C1 segment of cervical spinal cord (tissue), 14 donors: ENCODE data around the gene MTARC2.
"Not testable (repeated sequence)": the region's sequence is repeated elsewhere in the genome, so short reads cannot be mapped to it uniquely, and the experiment has no call there.

Experiments
- DNase-seq, 14 donors: peaks; one replicate each; lab custom pipeline; 2025; lab: John Stamatoyannopoulos, UW

MTARC2 gene

DNA sequence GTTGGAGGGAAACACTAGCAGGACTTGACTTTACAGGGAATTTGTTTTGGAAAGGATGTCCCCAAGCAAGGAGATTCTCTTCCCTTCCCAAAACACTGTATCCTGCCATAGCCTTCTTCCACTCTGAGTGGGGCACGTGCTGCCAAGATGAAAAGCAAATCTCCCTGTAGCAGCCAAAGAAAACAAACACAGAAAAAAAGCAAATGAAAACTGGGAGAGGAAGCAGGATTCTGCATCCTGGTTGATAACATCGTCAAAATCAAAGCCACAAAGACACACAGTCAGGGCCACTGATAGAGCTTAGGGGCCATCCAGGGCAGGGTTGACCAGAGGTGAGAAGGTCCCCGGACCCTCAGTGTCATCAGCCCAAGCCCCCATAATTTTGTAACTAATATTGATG, 16.0 kb upstream of the MTARC2 start:
- DNase-seq = no peak

DNA sequence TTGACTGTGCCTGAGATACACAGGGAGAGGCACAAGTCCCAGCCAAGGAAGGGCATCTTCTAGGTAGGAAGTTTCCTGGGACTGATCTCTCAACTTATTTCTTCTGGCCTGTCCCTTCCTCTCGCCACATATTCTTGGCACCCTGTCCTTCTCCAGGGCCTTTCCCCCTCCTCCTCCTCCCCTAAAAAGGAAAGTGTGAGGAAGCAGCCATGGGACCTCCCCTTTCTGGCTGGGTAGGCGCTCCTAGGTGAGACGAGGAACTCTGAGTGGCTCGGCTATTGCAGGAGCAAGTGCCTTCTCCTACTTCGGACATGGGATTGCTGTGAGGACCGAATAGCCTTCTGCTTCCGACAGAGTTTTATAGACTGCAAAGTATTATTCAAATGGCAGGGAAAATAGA, 15.5 kb upstream of the MTARC2 start:
- no peak for DNase-seq

DNA sequence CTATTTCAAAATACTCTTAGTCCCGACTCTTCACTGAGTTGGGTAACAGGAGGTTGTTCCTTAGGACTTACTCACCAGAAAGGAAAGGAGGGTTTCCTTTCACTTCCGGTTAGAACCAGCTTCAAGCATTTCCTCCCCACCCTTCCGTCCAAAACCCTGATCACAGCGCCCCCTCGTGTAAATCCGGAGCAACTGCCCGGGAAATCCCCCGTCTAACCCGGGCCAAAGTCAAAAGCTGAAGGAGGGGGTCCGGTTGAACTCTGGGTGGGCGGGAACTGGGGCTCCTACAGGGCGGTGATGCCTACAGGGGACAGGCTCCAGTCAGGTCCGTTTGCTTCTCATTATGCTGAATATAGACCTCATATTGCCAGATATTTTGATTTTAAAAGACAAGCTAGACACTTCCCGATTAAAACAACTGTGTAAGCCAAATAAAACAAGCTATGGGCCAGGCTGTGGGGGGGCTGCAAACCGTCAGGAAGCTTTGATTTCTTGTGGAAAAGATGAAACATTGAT, 15.0 kb upstream of the MTARC2 start:
- peak in 11 of 14 donors; percentile 10 to 66 (median 38) for DNase-seq

DNA sequence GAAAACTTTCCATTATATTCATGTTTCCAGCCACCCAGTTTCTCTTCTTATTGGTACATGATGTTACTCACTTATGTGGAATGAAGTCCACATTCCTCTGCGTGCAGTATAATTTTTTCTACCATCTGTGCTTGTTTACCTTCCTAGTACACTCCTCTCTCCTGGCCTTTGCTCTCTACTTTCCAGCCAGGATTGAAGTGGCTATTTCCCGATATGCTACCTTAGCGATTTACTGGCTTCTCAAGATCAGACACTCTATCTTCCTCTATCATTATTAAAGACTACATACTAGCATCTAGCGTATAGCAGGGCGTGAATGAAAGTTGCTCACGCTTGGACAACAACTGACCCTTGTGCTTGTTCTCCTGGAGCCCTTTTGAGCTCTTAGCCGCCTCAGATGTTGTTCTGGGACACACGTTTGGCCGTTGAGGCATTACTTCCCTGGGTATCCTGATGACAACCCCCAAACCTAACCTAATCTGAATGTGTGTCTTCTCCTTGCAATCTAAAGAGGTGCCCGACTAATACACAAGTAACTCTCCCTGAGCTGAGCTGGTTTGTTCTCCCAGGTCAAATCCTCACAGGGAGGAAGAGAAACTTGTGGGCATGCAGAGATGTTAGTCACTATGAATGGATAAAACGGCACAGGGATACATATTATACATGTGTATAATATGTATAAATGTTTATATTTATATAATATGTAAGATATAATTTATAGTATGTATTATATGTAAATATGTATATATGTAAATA, 13.4 kb upstream of the MTARC2 start:
- DNase-seq = no peak

DNA sequence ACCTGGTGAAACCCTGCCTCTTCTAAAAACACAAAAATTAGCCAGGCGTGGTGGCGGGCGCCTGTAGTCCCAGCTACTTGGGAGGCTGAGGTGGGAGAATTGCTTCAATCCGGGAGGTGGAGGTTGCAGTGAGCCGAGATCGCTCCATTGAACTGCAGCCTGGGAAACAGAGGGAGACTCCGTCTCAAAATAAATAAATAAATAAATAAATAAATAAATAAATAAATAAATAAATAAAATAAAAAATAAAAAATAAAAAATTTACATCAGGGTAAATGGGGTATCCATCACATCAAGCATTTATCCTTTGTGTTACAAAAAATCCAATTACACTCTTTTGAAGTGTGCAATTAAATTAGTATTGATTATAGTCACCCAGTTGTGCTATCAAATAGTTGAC, 11.8 kb upstream of the MTARC2 start:
- DNase-seq = not testable (repeated sequence)

DNA sequence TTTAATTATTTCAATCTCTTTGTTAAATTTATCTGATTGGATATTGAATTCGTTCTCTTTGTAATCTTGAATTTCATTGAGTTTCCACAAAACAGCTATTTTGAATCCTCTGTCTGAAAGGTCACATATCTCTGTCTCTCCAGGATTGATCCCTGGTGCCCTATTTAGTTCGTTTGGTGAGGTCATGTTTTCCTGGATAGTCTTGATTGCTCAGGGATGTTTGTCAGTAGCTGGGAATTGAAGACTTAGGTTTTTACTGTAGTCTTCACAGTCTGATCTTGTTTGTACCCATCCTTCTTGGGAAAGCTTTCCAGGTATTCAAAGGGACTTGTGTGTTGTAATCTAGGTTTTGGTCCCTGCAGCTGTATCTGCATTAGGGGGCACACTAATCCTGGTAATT, 6.8 kb upstream of the MTARC2 start:
- DNase-seq = no peak

DNA sequence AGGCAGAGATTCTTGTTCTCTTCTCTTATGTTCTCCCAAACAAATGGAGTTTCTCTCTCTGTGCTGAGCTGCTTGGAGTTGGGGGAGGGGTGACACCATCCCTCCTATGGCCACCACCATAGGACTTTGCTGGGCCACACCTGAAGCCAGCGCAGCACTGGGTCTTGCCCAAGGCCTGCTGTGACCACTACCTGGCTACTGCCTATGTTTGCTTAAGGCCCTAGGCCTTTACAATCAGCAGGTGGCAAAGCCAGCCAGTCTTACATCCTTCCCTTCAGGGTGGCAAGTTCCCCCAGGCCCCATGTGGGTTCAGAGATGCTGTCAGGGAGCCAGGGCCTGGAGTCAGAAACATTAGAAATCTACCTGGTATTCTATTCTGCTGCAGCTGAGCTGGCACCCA, 6.3 kb upstream of the MTARC2 start:
- no peak for DNase-seq

DNA sequence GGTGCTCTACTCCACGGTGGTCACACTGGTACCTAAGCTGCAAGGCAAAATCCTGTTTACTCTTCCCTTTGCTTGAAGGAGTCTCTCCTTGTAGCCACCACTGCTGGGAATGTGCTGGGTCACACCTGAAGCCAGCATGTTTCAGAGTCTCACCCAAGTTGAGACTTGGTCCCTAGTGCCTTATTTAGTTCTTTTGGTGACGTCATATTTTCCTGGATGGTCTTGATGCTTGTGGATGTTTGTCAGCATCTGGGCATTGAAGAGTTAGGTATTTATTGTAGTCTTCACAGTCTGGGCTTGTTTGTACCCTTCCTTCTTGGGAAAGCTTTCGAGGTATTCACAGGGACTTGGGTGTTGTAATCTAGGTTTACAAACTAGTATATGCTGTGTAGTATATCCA, 5.6 kb upstream of the MTARC2 start:
- DNase-seq = no peak

DNA sequence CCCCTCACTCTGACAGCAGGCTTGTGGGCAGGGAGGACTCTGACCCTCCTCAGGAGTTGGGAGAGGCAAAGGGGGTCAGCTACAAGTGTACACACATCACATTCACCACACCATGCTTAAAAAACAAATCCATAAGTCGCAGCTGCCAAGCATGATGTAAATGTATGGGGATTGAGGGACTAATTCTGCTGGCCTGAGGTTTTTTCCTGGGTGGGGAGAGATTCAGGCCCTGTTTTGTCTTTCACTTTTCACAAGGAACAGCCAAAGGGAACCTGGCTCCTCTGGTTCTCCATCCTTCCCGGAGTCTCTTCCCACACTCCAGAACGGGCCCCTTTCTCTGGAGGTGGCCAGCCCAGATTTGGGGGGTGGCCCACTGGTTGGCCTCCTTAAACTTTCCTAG, 1.3 kb upstream of the MTARC2 start:
- no peak for DNase-seq

DNA sequence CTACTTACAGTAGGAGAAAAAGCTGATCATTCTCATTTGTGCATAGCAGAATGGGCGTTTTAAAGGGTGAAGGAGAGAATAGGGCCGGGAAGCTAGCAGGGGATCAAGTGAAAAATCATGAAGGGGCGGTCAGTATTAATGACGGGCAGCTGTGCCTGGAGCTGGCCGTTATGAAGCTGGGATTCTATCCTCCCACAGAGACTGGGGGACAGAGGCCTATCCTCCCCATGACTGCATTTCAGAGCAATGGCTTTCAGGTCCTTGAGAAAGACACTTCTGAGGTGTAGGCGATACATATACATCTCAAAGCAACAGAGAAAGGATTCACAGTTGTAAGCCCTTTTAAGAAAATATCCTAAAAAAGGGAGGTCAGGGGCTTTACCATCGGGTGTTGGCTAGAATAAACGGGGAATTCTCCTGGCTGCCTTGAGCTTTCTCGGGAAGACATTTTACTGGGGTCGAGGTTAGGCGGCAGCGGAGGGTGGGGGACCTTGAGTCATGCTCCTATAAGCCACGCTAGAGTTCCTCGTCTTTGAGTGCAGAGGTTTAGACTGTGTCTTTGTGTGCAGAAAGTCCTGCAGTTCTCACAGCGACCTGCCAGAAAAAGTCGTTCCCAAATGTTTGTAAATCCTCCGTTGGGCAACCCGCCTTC, 559 bp upstream of the MTARC2 start:
- DNase-seq = peak in 1 of 14 donors; percentile 21

DNA sequence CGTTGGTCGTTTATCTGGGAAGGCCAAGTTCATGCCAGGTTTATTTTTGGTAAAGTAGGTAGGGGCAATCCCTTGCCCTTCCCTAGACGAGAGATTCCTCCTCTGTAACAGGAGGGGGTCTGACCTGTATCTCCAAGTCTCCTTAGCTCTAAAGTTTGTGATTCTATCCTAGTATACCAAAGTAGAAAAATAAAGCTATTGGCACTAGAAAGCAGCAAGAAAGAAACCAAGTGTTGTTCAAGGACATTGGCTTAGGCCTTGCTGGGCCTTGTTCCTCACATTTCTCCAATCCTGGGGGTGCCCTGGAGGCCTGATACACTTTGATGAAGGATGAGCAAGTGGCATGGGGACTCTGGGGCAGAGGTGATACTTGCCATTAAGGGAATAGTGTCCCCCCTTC, 814 bp downstream of the MTARC2 start:
- no peak for DNase-seq

DNA sequence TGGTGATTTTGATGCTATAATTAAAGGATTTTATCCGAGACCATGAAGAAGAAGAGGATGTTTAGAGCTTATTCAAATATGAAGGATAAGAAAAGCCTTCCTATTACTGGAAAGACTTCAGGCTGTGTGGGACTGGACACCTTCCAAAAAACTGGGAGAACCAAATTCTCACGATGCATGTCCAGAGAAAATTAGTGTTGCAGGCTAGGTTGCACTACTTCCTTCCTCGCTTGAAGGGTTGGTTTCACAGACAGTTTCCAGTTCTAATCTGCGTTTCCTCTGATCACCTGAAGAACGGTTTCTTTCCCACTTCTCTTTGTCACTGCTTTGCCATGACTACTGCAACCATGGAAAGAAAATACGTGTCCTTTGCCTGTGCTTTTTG, 2.0 kb downstream of the MTARC2 start:
- DNase-seq = no peak

DNA sequence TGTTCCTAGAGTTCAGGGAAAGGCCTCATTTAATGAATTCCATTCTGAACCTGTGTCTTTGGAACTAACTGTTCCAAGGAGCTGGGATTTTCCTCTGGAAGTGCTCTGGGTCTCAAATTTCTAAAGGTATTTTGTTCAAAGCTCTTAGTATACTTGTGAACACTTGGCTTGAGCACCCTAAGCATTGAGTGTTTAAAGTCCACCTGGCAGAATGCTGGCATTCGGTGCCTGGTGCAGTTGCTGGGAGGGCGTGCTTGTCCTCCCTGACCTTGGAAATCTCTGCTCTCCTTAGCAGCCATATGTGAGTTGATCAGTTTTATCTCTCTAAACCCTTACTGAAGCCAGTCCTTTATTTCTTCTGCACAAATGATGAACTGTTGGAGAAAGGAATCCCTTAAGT, 3.0 kb downstream of the MTARC2 start:
- DNase-seq = no peak

DNA sequence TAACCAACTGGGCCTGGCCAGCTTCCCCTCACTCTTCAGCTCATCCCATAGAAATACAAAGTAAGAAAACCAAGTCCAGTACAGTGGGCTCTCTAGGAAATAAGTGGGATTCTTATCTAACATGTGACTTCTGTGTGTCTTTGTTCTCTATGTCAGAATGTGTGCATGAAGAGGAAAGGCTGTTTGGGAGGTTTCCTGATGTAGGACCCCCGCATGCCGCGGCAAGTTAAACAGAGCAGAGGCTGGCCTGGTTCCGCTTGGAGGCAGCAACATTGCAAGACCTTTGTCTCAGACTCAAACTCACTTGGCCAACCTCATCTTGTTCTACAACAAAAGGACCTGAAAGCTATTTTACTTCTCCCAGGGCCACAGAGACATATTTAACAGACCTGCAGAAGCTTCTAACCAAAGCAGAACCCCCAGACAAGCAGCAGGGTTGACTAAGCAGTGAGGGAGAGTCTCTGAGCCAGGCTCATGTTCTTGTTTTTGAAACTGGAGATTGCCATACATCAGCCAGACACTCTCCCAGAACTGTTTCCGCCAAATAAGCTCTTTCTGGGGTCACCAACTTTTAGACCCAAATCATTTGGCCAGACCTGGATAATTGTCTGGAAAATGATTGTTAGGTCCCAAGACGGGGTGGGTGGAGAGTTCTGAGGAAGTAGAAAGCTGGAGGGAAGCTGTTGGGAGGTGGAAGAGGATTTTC, 6.2 kb downstream of the MTARC2 start:
- no peak for DNase-seq

DNA sequence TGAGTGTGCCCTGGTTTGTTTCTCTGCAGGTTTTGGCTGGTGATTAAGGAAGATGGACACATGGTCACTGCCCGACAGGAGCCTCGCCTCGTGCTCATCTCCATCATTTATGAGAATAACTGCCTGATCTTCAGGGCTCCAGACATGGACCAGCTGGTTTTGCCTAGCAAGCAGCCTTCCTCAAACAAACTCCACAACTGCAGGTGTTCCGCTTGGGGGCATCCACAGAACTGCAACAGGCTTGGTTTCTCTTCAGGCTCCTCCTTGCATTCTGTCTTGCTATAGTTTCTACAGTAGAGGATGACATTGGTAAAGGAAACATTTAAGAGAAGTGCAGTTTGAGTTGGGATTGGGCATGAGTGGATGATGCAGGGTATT, 6.8 kb downstream of the MTARC2 start:
- DNase-seq = no peak

DNA sequence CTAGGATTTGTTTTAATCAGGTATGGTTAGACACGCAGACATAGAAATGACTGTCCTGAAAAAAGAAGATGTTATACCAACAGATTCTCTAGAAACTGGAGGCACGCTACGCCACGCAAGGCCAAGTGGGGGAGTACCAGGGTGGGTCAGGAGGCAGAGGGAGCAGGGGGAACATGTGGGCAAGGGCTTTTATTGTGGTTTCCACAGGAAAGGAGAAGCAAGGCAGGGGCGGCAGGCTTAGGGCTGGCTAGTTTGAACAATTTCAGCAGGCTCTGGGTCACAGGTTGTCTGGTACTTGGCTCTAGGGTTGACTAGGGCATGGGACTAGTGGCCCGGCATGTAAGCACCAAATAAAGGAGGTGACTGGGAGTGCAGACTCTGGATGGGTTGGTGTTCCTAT, 7.2 kb downstream of the MTARC2 start:
- DNase-seq = no peak

DNA sequence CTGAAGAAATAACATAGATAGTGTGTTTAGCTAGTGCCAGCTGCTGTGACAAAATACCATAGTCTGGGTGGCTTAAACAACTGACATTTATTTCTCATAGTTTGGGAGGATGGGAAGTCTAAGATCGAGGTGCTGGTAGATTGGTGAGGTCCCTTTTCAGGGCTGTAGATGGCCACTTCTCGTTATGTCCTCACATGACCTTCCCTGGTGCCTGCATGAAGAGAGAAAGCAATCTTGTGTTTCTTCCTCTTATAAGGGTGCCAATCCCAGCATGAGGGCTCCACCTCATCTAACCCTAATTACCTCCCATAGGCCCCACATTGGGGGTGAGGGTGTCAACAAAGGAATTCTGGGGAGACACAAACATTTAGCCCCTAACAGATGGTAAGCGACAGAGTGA, 9.3 kb downstream of the MTARC2 start:
- DNase-seq = no peak

DNA sequence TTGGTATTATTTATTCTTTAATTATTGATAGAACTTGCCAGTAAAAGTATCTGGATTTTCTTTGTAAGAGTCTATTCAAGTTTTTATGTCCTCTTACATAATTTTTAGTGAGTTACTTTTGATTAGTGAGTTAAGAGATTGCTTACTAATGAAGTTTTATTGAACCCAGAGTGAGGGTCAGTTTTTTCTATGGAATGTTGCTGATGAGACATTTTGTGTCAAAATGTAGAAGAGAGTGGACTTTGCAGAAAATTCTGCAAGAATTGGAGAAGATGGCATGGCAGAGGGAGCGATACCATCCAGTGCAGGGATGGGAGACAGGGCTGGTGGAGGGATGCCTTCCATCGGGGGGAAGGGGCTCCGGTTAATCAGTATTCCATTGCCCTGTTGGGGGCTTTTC, 11.0 kb downstream of the MTARC2 start:
- no peak for DNase-seq

DNA sequence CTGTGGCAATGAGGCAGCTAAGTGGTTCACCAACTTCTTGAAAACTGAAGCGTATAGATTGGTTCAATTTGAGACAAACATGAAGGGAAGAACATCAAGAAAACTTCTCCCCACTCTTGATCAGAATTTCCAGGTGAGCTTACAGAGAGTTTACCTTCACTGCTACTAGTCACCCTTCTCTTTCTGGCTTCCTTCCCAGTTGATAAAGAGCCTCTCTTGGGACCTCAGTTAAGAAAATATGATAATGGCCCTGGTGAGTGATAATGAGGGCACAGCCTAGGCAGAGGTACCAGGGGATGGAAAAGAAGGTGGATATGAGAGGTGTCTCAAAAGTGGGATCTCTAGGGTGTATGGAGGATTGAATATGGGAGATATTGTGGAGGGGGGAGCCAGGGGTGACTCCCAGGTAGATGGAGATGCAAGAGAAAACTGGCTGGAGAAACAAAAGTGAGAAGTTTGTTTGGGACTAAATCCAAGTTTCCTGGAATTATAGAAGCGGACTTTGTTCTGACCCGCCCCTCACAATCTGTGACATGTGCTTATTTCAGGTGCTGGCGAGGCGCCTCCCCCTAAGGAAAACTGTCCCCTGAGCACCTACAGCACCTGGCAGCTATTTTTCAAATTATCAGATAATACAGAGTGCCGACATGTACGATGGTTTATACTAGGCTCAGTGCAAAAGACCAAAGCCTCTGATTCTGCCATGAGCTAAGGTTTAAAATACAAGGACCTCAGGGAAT, 13.7 kb downstream of the MTARC2 start:
- no peak for DNase-seq

DNA sequence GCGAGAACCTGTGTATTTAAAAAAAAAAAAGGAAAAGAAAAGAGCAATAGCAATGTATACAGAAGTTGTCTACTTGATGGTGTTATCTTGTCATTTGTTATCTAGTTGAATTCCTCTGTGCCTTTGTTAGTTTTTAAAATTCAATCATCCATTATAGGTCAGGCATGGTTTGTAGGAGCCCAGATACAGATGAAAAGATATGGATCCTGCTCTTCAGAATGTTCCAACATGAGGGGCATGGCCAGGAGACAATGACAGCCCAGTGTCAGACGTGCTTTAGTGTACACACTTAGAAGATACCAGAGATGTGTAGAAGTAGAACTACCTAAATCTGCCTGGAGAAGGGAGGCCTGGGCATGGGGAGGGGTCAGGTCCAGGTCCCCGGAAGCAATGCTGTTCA, 16.6 kb downstream of the MTARC2 start:
- DNase-seq = no peak

DNA sequence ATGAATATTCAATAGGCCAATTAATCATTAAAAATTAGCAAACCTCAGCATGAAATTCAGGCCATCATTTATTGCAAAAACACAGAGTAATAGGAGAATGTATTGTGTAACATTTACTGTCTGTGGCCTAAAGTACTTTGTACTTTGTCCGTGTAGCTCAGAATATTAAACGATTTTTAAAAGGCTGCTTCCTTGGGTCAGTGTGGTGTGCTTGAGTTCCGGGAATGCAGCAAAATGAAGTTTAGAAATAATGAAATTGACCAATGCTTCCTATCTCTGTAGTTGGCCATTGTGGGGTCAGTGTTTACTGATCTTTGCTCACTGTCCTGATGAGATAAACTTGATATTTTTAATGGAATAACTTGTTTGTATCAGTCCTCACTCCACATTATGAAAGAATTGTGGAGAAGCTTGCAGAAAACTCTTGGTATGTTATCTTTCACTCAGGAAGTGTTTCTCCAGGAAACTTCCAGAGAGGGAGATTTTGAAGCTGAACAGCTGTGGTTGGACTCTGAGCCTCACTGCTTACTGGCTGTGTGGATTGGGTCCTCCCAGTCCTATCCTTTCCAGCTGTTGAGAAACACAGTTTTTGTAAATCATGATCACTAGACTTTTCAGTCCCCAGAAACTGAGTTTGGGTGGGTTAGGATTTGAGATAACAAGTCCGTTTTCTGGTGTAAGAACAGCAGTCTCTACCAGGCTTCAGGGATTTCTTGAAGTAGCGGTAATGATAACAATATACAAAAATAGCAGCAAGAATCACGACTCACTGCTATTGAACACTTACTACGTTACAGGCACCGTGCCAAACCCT, 19.4 kb downstream of the MTARC2 start:
- no peak for DNase-seq
